ENCODE measurements around the gene USHBP1. TPM values are rescaled to one million over a fixed set of nuclear protein-coding genes. Genes with fewer than 3 reads are reported as not detected.

The USHBP1 gene
- polyA plus RNA-seq, 2 of the 4 experiments (the other 2 are of a cell fraction) = 0.03 TPM; not detected in 1

DNA sequence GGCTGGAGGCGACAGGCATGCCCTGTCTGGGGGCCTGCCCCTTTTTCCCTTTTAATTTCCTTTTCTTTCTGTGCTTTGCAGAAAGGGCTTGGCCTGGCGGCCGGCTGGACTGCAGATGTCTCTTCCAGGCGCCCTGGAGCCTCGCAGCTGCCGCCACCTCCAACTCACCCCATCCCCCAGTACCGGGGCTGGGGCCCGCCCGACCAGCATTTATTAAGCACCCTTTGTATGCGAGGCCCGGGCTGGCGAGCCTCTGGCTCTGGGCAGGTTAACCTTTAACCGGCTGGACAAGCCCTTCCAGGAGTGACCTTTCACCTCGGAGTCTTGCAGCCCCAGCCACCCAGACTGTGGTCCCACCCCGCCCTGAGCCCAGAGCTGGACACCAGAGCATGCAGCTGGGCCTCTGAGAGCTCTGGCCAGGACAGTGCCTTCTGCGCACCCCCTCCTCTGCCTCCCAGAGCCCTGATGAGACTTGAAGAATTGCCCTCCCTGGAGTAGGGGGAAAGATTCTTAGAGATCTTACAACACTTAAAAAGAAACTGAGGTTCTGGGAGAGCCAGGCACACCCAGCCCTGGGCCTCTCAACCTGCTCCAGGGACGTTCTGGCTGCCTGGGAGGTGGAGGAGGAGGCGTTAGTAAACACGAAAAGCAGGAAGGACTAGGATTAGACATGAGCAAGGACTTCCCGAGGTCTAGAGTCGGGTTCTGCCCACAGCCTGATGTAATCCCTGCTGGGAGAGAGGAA is 17.7 kb downstream of the USHBP1 start:
- no peaks in the 10 kb centered on the region for H3K9me3 ChIP-seq
- DNase-seq (ENCODE audit: low read depth in 1 of 2, low spot score in 1 of 2) = peak in 1 of 2 experiments; percentile 68
- H3K4me2 ChIP-seq = peak overlapping the region; percentile 90
- 3% methylated on average over 12 of the region's 21 CpGs for whole genome bisulfite sequencing (ENCODE audit: missing lambda C conversion rate)
- H3K4me1 ChIP-seq = peaks cover 53% of the 10 kb centered on the region
- ATAC-seq = peak; percentile 20 to 51; a peak in 4 of 6 replicates
- no peak for FAIRE-seq
- POLR2A ChIA-PET = interaction anchor here (0.9 kb wide), 1 partner anchor 58 kb away, joined by 3 read pairs; no protein-coding TSS in a partner anchor
- peak overlapping the region; percentile 93 for H3K4me3 ChIP-seq
- H3K27ac ChIP-seq = peak overlapping the region; percentile 92 to 96
- TF ChIP-seq FOSL2 (IDR thresholded peaks at IDR 0.05) (no peak), FOSL2 (CRISPR knock-in tag; IDR thresholded peaks at IDR 0.05) (no peak), NPAS2 (CRISPR knock-in tag; IDR thresholded peaks at IDR 0.05; ENCODE audit: borderline replicate concordance) (no peak), NFE2L2 (conservative IDR thresholded peaks at IDR 0.05; ENCODE audit: low read length) (no peak), CBX8 (IDR thresholded peaks at IDR 0.05) (no peak), HOXA7 (CRISPR knock-in tag; IDR thresholded peaks at IDR 0.05) (no peak), KDM1A (IDR thresholded peaks at IDR 0.05; ENCODE audit: low read depth) (peak; percentile 92)
- TF ChIP-seq, protein P1, sequence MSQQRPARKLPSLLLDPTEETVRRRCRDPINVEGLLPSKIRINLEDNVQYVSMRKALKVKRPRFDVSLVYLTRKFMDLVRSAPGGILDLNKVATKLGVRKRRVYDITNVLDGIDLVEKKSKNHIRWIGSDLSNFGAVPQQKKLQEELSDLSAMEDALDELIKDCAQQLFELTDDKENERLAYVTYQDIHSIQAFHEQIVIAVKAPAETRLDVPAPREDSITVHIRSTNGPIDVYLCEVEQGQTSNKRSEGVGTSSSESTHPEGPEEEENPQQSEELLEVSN (IDR thresholded peaks at IDR 0.05; ENCODE audit: borderline replicate concordance, low read depth) = 0 out of 2 replicates have a peak, but pooled peaks have one; percentile 15
- TF ChIP-seq, protein P2, sequence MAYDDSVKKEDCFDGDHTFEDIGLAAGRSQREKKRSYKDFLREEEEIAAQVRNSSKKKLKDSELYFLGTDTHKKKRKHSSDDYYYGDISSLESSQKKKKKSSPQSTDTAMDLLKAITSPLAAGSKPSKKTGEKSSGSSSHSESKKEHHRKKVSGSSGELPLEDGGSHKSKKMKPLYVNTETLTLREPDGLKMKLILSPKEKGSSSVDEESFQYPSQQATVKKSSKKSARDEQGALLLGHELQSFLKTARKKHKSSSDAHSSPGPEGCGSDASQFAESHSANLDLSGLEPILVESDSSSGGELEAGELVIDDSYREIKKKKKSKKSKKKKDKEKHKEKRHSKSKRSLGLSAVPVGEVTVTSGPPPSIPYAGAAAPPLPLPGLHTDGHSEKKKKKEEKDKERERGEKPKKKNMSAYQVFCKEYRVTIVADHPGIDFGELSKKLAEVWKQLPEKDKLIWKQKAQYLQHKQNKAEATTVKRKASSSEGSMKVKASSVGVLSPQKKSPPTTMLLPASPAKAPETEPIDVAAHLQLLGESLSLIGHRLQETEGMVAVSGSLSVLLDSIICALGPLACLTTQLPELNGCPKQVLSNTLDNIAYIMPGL (CRISPR knock-in tag; IDR thresholded peaks at IDR 0.05; ENCODE audit: borderline replicate concordance) = no peak
- CTCF ChIA-PET = interaction anchor here (4.9 kb wide), 1 partner anchor 14 kb away, joined by 51 read pairs; no protein-coding TSS in a partner anchor

DNA sequence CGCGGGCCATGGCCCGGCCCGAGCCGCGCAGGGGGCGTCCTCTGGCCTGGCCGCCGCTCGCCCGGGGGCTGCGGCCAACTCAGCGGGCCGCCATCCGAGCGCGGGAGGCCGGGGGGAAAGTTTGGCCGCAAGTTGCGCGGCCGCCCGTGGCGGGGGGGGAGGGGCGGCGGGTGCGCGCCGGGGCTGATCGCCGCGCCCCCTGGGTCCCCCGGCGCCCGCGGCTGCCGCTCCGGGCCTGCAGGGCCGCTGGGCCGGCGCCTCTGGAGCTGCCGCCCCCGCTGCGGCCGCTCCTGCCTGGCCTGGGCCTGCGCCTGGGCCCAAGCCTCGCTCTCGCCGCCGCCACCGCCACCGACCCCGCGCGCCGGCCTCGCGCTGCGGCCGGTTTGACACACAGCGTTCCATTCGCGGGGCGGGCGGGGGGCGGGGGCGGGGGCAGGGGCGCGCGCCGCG is 19.0 kb downstream of the USHBP1 start, which contains the start of gene NR2F6:
TSS of gene NR2F6 (minus strand) at position 385 of the 450 bp plus-strand sequence. CDS start 699 bp downstream, outside the sequence.
- Histone ChIP-seq H3K4me3 (peak within 1 kb of the TSS; percentile 93), H3K9me3 (no peaks in the 10 kb centered on the region), H3K4me2 (peak within 1 kb of the TSS; percentile 90), H3K4me1 (peaks cover 66% of the 10 kb centered on the region), H3K27ac (peak within 1 kb of the TSS; percentile 92 to 96)
- peak in 1 of 2 experiments; percentile 1; a peak in 2 of 6 replicates for ATAC-seq
- no peak for DNase-seq (ENCODE audit: low read depth in 1 of 2, low spot score in 1 of 2)
- no CpG with 5 or more reads among the region's 72 CpGs for WGBS (ENCODE audit: missing lambda C conversion rate)
- CTCF ChIA-PET = interaction anchor here (0.7 kb wide), 1 partner anchor 11 kb away, joined by 3 read pairs; no protein-coding TSS in a partner anchor
- FAIRE-seq = no peak
- POLR2A ChIA-PET = interaction anchor here (0.8 kb wide), 1 partner anchor 63 kb away, joined by 6 read pairs; the partner anchor contains the start of gene DDA1
- TF ChIP-seq POLR2A (IDR thresholded peaks at IDR 0.05; ENCODE audit: low read length) (peak; percentile 44), ZSCAN20 (CRISPR knock-in tag; IDR thresholded peaks at IDR 0.05) (no peak), CBX2 (IDR thresholded peaks at IDR 0.05; ENCODE audit: borderline replicate concordance, low read depth) (no peak), RNF2 (IDR thresholded peaks at IDR 0.05; ENCODE audit: borderline replicate concordance, low read depth) (no peak), PHF8 (IDR thresholded peaks at IDR 0.05; ENCODE audit: borderline replicate concordance, low read depth) (no peak), POLR2AphosphoS2 (conservative IDR thresholded peaks at IDR 0.05; ENCODE audit: low read length) (no peak), JUNB (IDR thresholded peaks at IDR 0.05) (no peak), RARB (CRISPR knock-in tag; IDR thresholded peaks at IDR 0.05) (no peak), MYC (IDR thresholded peaks at IDR 0.05; ENCODE audit: borderline replicate concordance, low read length) (no peak), JUN (IDR thresholded peaks at IDR 0.05) (peak in 1 of 2 experiments; percentile 27; a peak in 1 of 5 replicates), EHMT2 (IDR thresholded peaks at IDR 0.05; ENCODE audit: low read depth) (no peak), CBX8 (IDR thresholded peaks at IDR 0.05) (no peak)
- TF ChIP-seq, protein P3, sequence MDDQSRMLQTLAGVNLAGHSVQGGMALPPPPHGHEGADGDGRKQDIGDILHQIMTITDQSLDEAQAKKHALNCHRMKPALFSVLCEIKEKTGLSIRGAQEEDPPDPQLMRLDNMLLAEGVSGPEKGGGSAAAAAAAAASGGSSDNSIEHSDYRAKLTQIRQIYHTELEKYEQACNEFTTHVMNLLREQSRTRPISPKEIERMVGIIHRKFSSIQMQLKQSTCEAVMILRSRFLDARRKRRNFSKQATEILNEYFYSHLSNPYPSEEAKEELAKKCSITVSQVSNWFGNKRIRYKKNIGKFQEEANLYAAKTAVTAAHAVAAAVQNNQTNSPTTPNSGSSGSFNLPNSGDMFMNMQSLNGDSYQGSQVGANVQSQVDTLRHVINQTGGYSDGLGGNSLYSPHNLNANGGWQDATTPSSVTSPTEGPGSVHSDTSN (IDR thresholded peaks at IDR 0.05) = no peak
- TF ChIP-seq, protein P4, sequence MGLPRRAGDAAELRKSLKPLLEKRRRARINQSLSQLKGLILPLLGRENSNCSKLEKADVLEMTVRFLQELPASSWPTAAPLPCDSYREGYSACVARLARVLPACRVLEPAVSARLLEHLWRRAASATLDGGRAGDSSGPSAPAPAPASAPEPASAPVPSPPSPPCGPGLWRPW (IDR thresholded peaks at IDR 0.05) = no peak
- TF ChIP-seq, protein P5, sequence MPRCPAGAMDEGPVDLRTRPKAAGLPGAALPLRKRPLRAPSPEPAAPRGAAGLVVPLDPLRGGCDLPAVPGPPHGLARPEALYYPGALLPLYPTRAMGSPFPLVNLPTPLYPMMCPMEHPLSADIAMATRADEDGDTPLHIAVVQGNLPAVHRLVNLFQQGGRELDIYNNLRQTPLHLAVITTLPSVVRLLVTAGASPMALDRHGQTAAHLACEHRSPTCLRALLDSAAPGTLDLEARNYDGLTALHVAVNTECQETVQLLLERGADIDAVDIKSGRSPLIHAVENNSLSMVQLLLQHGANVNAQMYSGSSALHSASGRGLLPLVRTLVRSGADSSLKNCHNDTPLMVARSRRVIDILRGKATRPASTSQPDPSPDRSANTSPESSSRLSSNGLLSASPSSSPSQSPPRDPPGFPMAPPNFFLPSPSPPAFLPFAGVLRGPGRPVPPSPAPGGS (IDR thresholded peaks at IDR 0.05) = peak; percentile 45; the same call in 1 of the 3 replicates
- TF ChIP-seq, protein P2 (CRISPR knock-in tag; IDR thresholded peaks at IDR 0.05; ENCODE audit: borderline replicate concordance) = no peak
- TF ChIP-seq, protein P6, sequence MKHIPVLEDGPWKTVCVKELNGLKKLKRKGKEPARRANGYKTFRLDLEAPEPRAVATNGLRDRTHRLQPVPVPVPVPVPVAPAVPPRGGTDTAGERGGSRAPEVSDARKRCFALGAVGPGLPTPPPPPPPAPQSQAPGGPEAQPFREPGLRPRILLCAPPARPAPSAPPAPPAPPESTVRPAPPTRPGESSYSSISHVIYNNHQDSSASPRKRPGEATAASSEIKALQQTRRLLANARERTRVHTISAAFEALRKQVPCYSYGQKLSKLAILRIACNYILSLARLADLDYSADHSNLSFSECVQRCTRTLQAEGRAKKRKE (CRISPR knock-in tag; IDR thresholded peaks at IDR 0.05; ENCODE audit: low read depth) = no peak
